ENCODE results near the gene BMP8A. TPM values are rescaled to one million over a fixed set of nuclear protein-coding genes. Genes with fewer than 3 reads are reported as not detected.

The BMP8A gene
- total RNA-seq, 1 experiment from 2014 or later = not detected

- DNase-seq (ENCODE audit: low read depth, low spot score) = no peak
- in situ Hi-C loops (cut with HindIII; ENCODE audit: low pct_unique_long_range_greater_than_20kb, low sequenced_read_pairs) = no loop called here
These were observed 81.1 kb downstream of the BMP8A start for GRCh38 chr1:39572379-39573096.

- DNase-seq (ENCODE audit: low read depth, low spot score) = no peak
- in situ Hi-C loops (cut with HindIII; ENCODE audit: low pct_unique_long_range_greater_than_20kb, low sequenced_read_pairs) = no loop called here
These were observed 81.6 kb downstream of the BMP8A start for GRCh38 chr1:39573097-39573465.

- no peak for DNase-seq (ENCODE audit: low read depth, low spot score)
These were observed 82.5 kb downstream of the BMP8A start for GRCh38 chr1:39573736-39574624.

GRCh38 chr1:39574646-39575045 lies 83.2 kb downstream of the BMP8A start:
- no peak for DNase-seq (ENCODE audit: low read depth, low spot score)
- in situ Hi-C loops (cut with HindIII; ENCODE audit: low pct_unique_long_range_greater_than_20kb, low sequenced_read_pairs) = no loop called here

More at GRCh38 chr1:39573736-39574624, 82.5 kb downstream of the BMP8A start:
- in situ Hi-C loops (cut with HindIII; ENCODE audit: low pct_unique_long_range_greater_than_20kb, low sequenced_read_pairs) = no loop called here

Small RNA genes lying within 50 kb of the gene (small RNA-seq; reads per million reads assigned to genes)
- 1.1 to 4.8 reads per million in 2 experiments for gene SNORA55

Other genes with a start within 250 kb of the BMP8A start
- gene PABPC4, start 85.2 kb downstream of the BMP8A start, total RNA-seq (2014; rRNA removed; shearing (Covaris generic)) = 111 and 112 TPM in 2 replicates
- gene HEYL, start 148.0 kb downstream of the BMP8A start, total RNA-seq (2014; rRNA removed; shearing (Covaris generic)) = not detected in 2 replicates
- 0.13 TPM in 2 replicates for gene NT5C1A, start 180.5 kb downstream of the BMP8A start, total RNA-seq (2014; rRNA removed; shearing (Covaris generic))
- gene HPCAL4, start 199.8 kb downstream of the BMP8A start, total RNA-seq (2014; rRNA removed; shearing (Covaris generic)) = 0.93 and 1.3 TPM in 2 replicates
- 33.3 and 39.1 TPM in 2 replicates for gene PPIE, start 247.2 kb downstream of the BMP8A start, total RNA-seq (2014; rRNA removed; shearing (Covaris generic))

Data from SK-MEL-5 (cell line).